Measurements from ENCODE around the gene HSD17B1. TPM values are rescaled to one million over a fixed set of nuclear protein-coding genes. Genes with fewer than 3 reads are reported as not detected.

Gene HSD17B1
- total and polyA plus RNA-seq, 2 of the 13 experiments (the other 11 are each of a cell fraction or from before 2014, with no cell fraction given) = 0.54 to 0.93 TPM

DNA sequence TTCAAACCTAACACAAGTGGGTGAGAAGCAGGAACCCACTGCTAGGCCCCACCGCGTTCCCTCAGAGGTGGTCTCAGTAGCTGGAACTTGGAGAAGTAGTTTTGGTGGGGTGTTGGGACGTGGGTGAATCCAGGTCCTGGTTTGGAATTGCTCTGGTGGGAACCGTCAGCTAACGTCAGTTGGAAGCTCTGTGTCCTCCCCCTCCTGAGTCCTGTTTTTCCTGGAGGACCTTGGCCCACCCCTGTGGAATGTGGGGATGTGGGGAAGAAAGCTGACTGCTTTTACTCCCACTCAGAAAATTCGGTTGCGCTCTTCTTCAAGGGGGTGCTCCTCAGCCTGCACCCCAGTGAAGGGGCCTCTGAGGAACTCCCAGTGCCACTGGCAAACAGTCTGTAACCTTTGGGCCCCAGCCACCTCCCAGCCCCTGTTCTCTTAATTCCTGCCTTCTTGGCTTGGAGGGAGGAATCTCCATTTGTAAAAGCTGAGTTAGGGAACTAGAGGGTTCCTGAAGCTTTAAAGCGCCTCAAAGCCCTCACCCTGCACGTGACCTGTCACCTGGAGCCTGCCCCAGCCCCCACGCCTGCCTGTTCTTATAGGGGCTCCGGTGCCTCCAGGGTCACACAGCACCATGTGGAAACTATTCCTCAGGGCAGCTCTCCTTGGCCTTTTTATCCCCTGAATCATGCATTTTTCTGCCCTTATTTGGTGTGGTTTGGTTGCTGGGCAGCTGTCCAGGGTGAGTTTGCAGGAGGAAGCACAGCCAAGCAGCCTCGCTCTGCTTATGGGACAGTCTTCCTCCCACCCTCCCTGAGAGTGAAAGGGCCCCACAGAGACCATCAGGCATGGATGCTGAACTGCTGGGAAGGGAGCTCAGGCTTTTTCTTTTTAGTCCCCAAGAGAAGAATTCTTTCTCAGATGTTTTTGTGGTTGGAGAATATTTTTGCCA lies 32.9 kb upstream of the HSD17B1 start (continued):
- TF ChIP-seq, protein P1, sequence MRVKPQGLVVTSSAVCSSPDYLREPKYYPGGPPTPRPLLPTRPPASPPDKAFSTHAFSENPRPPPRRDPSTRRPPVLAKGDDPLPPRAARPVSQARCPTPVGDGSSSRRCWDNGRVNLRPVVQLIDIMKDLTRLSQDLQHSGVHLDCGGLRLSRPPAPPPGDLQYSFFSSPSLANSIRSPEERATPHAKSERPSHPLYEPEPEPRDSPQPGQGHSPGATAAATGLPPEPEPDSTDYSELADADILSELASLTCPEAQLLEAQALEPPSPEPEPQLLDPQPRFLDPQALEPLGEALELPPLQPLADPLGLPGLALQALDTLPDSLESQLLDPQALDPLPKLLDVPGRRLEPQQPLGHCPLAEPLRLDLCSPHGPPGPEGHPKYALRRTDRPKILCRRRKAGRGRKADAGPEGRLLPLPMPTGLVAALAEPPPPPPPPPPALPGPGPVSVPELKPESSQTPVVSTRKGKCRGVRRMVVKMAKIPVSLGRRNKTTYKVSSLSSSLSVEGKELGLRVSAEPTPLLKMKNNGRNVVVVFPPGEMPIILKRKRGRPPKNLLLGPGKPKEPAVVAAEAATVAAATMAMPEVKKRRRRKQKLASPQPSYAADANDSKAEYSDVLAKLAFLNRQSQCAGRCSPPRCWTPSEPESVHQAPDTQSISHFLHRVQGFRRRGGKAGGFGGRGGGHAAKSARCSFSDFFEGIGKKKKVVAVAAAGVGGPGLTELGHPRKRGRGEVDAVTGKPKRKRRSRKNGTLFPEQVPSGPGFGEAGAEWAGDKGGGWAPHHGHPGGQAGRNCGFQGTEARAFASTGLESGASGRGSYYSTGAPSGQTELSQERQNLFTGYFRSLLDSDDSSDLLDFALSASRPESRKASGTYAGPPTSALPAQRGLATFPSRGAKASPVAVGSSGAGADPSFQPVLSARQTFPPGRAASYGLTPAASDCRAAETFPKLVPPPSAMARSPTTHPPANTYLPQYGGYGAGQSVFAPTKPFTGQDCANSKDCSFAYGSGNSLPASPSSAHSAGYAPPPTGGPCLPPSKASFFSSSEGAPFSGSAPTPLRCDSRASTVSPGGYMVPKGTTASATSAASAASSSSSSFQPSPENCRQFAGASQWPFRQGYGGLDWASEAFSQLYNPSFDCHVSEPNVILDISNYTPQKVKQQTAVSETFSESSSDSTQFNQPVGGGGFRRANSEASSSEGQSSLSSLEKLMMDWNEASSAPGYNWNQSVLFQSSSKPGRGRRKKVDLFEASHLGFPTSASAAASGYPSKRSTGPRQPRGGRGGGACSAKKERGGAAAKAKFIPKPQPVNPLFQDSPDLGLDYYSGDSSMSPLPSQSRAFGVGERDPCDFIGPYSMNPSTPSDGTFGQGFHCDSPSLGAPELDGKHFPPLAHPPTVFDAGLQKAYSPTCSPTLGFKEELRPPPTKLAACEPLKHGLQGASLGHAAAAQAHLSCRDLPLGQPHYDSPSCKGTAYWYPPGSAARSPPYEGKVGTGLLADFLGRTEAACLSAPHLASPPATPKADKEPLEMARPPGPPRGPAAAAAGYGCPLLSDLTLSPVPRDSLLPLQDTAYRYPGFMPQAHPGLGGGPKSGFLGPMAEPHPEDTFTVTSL (CRISPR knock-in tag; IDR thresholded peaks at IDR 0.05; ENCODE audit: borderline replicate concordance) = no peak
- TF ChIP-seq, protein P2, sequence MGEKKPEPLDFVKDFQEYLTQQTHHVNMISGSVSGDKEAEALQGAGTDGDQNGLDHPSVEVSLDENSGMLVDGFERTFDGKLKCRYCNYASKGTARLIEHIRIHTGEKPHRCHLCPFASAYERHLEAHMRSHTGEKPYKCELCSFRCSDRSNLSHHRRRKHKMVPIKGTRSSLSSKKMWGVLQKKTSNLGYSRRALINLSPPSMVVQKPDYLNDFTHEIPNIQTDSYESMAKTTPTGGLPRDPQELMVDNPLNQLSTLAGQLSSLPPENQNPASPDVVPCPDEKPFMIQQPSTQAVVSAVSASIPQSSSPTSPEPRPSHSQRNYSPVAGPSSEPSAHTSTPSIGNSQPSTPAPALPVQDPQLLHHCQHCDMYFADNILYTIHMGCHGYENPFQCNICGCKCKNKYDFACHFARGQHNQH (CRISPR knock-in tag; IDR thresholded peaks at IDR 0.05) = no peak; the same call in 1 of the 2 replicates
- TF ChIP-seq HOXA9 (CRISPR knock-in tag; IDR thresholded peaks at IDR 0.05; ENCODE audit: borderline replicate concordance) (no peak), ZSCAN29 (CRISPR knock-in tag; conservative IDR thresholded peaks at IDR 0.05) (no peak), ZNF550 (CRISPR knock-in tag; IDR thresholded peaks at IDR 0.05; ENCODE audit: borderline replicate concordance) (no peak), SRY (CRISPR knock-in tag; IDR thresholded peaks at IDR 0.05) (no peak), MLLT10 (CRISPR knock-in tag; IDR thresholded peaks at IDR 0.05) (no peak), ZNF501 (CRISPR knock-in tag; IDR thresholded peaks at IDR 0.05) (no peak), GZF1 (CRISPR knock-in tag; IDR thresholded peaks at IDR 0.05) (no peak), MED13 (CRISPR knock-in tag; IDR thresholded peaks at IDR 0.05) (no peak), ZNF644 (CRISPR knock-in tag; IDR thresholded peaks at IDR 0.05; ENCODE audit: low read depth) (no peak)
- TF ChIP-seq, protein P3, sequence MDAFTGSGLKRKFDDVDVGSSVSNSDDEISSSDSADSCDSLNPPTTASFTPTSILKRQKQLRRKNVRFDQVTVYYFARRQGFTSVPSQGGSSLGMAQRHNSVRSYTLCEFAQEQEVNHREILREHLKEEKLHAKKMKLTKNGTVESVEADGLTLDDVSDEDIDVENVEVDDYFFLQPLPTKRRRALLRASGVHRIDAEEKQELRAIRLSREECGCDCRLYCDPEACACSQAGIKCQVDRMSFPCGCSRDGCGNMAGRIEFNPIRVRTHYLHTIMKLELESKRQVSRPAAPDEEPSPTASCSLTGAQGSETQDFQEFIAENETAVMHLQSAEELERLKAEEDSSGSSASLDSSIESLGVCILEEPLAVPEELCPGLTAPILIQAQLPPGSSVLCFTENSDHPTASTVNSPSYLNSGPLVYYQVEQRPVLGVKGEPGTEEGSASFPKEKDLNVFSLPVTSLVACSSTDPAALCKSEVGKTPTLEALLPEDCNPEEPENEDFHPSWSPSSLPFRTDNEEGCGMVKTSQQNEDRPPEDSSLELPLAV (CRISPR knock-in tag; conservative IDR thresholded peaks at IDR 0.05; ENCODE audit: low read depth) = no peak
- TF ChIP-seq, protein P4, sequence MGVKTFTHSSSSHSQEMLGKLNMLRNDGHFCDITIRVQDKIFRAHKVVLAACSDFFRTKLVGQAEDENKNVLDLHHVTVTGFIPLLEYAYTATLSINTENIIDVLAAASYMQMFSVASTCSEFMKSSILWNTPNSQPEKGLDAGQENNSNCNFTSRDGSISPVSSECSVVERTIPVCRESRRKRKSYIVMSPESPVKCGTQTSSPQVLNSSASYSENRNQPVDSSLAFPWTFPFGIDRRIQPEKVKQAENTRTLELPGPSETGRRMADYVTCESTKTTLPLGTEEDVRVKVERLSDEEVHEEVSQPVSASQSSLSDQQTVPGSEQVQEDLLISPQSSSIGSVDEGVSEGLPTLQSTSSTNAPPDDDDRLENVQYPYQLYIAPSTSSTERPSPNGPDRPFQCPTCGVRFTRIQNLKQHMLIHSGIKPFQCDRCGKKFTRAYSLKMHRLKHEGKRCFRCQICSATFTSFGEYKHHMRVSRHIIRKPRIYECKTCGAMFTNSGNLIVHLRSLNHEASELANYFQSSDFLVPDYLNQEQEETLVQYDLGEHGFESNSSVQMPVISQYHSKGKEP (CRISPR knock-in tag; IDR thresholded peaks at IDR 0.05) = no peak
- TF ChIP-seq, protein P5, sequence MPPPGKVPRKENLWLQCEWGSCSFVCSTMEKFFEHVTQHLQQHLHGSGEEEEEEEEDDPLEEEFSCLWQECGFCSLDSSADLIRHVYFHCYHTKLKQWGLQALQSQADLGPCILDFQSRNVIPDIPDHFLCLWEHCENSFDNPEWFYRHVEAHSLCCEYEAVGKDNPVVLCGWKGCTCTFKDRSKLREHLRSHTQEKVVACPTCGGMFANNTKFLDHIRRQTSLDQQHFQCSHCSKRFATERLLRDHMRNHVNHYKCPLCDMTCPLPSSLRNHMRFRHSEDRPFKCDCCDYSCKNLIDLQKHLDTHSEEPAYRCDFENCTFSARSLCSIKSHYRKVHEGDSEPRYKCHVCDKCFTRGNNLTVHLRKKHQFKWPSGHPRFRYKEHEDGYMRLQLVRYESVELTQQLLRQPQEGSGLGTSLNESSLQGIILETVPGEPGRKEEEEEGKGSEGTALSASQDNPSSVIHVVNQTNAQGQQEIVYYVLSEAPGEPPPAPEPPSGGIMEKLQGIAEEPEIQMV (CRISPR knock-in tag; IDR thresholded peaks at IDR 0.05; ENCODE audit: low read depth) = 0 out of 2 replicates have a peak, but pooled peaks have one; percentile 20
